ACC112 (cell line): ENCODE data around the gene FBXO2.
A peak's percentile ranks its signal among the peaks of the same experiment; 100 is the strongest.

ENCODE experiments used
- H2AFZ ChIP-seq: fragments of 200-600 bp; sonication (generic); one replicate; pipeline ENCODE4 v1.6.0; 2017; ENCODE audit warnings: antibody characterized with exemption, low read length; ENCODE audit not compliant: unreplicated experiment
- H3K27ac ChIP-seq: fragments of 200-600 bp; sonication (generic); 2 replicates; pipeline ENCODE4 v1.5.1; 2014; ENCODE audit warnings: low read depth, mild to moderate bottlenecking, antibody characterized with exemption, low read length, moderate library complexity
- H3K27me3 ChIP-seq: fragments of 200-600 bp; sonication (generic); 2 replicates; pipeline ENCODE4 v1.6.1; 2014; ENCODE audit warnings: mild to moderate bottlenecking, antibody characterized with exemption, low read length, moderate library complexity, mixed read lengths; ENCODE audit not compliant: insufficient read depth
- H3K36me3 ChIP-seq: fragments of 200-600 bp; sonication (generic); 2 replicates; pipeline ENCODE4 v1.6.1; 2016; ENCODE audit warnings: mild to moderate bottlenecking, antibody characterized with exemption, low read length, moderate library complexity, mixed read lengths; ENCODE audit not compliant: insufficient read depth
- H3K4me1 ChIP-seq: fragments of 200-600 bp; sonication (generic); one replicate; pipeline ENCODE4 v1.6.1; 2016; ENCODE audit warnings: low read length, mixed read lengths; ENCODE audit not compliant: insufficient read depth, unreplicated experiment, control insufficient read depth
- H3K4me3 ChIP-seq: fragments of 200-600 bp; sonication (generic); 2 replicates; pipeline ENCODE4 v1.5.1; 2014; ENCODE audit warnings: mild to moderate bottlenecking, low read depth, low read length
- H3K79me2 ChIP-seq: fragments of 200-600 bp; sonication (generic); one replicate; pipeline ENCODE4 v1.6.0; 2016; ENCODE audit warnings: low read length; ENCODE audit not compliant: control insufficient read depth, unreplicated experiment, insufficient read depth

Gene FBXO2, protein sequence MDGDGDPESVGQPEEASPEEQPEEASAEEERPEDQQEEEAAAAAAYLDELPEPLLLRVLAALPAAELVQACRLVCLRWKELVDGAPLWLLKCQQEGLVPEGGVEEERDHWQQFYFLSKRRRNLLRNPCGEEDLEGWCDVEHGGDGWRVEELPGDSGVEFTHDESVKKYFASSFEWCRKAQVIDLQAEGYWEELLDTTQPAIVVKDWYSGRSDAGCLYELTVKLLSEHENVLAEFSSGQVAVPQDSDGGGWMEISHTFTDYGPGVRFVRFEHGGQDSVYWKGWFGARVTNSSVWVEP

DNA sequence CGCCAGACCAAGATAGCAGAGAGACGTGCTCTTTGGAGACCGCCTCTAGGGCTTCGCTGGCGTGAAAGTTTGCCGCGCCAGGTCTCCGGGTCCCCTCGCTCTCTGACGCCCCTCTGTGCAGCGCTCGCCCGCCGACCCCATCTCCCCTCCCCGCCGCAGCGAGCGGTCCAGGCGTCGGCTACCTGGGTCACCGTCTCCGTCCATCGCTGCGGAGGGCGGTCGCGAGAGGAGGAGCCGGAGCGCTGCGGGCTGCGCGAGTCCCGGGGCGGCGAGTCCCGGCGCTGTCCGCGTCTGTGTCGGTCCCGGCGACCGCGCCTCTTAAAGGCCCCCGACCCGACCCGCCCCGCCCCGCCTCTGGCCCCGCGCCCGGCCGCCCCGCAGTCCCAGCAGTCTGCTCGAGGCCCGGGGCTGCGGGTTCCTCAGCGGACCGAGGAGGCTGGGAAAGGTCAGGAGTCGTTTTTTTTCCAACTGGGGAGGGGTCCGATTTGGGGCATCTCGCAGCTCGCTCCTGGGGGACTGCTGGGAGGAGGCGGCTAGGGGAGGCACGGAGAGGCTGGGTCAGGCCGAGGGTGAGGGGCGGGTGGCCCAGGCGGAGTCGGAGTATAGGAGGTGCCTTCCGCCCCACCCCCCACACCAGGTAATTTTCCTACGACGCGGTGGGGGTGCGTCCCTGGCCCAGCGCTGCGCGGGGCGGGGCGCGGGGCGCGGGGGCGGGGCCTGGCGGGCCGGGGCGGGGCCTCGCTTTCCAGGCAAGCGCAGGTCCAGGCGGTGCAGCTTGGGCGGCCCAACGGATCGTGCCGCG is at the start of gene FBXO2, which contains the start of gene FBXO44:
TSS of gene FBXO2 (minus strand) at position 293 of the 802 bp plus-strand sequence. CDS start at position 204, 89 bp downstream.
TSS of gene FBXO44 (plus strand) at position 741 of the 802 bp plus-strand sequence. CDS start 959 bp downstream, outside the sequence.
- Histone ChIP-seq H3K27me3 (peaks cover 4% of the 10 kb centered on the region; the same call in 1 of the 2 replicates), H3K4me1 (peaks cover 5% of the 10 kb centered on the region), H3K79me2 (no peaks in the 10 kb centered on the region), H2AFZ (peak within 1 kb of the TSS; percentile 36), H3K4me3 (peak within 1 kb of the TSS; percentile 81), H3K36me3 (no peaks in the 10 kb centered on the region), H3K27ac (no peak within 1 kb of the TSS)

DNA sequence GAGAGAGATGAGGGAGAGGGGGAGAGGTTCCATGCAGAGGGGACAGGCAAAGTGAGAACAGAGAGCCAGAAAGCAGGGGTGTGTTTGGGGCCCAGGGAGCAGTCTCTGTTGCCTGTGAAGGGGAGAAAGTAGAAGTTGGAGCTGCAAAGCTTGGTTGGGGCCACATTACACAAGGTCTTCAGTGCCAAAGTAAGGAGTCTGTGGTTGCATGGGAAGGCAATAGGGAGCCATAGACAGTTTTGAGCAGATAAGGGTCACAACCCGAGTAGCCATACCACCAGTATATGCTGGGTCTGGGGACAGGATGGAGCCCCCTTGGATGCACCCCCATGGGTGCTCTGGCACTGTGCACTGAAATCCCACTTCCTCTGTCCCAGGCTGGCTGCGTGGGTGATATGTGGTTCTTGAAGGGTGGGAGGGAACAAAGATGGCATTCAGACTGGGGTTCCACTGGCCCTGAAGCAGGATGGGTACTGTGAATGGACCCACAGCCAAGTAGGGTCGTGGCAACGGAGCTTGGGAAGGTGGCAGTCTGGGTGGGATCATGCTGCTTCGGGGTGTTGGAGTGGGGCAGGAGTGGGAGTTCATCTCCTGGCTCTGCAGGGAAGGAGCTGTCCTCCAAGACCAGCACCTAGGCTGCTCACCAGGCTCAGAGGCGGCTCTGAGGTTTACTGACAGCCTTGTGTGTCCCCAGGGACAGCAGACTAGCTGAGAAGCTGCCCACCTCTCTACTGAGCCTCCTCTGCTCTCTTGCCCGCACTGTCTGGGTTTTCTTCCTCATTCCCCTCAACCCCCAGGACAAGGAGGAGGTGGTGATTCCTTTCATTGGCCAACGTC is 49.3 kb upstream of the FBXO2 start:
- H3K4me1 ChIP-seq, result peaks cover 6% of the 10 kb centered on the region
- H2AFZ ChIP-seq, result no peak overlapping the region
- H3K27ac ChIP-seq, result no peak overlapping the region
- H3K4me3 ChIP-seq, result no peak overlapping the region
- no peaks in the 10 kb centered on the region for H3K36me3 ChIP-seq
- H3K79me2 ChIP-seq, result no peaks in the 10 kb centered on the region
- peaks cover 57% of the 10 kb centered on the region for H3K27me3 ChIP-seq

DNA sequence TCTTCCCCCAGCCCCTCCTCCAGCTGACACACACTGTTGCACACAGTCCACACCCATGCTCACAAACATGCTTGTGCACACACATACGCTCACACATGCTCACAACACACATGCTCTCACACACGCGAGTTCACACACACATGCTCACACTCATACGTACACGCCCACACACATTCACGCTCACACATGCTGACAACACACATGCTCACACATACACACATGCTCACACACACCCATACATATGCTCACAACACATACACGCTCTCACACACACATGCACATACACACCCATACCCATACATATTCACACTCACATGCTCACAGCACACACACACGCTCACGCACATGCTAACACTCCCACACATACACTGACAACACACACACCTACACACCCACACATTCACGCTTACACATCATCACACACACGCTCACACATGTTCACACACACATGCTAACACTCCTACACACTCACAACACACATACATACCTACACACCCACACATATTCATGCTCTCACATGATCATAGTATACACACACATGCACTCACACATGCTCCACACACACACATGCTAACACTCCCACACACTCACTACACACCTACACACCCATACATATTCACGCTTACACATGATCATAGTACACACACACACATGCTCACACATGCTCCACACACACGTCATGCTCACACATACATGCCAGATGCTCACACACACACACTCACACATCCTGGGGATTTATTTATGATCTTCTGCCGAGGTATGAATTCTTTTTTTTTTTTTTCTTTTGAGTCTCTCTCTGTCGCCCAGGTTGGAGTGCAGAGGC is 48.0 kb upstream of the FBXO2 start:
- Histone ChIP-seq H2AFZ (no peak overlapping the region), H3K4me3 (no peak overlapping the region), H3K27ac (no peak overlapping the region), H3K36me3 (no peaks in the 10 kb centered on the region), H3K4me1 (peaks cover 6% of the 10 kb centered on the region), H3K27me3 (peaks cover 58% of the 10 kb centered on the region), H3K79me2 (no peaks in the 10 kb centered on the region)

DNA sequence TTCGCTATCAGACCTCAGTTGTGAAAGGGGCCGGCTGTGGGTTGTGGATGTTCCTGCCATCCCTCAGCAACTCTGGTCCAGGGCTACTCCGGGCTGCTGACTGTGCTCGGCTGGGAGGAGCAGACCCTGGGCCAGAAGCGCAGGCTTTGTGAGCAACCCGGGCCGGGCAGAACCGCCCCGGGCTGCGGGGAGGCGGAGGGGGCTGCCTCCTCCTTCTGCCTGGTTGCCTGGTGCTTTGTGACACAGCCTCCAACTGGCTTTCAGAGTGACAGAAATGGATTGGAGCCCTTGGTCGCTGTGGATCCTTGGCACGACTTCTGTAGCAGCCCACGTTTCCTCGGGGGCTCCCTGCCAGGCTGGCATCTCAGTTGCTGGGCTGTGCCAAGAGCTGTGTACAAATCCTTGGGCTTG is 47.3 kb upstream of the FBXO2 start:
- H3K27me3 ChIP-seq, result peaks cover 58% of the 10 kb centered on the region
- no peaks in the 10 kb centered on the region for H3K79me2 ChIP-seq
- no peak overlapping the region for H2AFZ ChIP-seq
- H3K36me3 ChIP-seq, result no peaks in the 10 kb centered on the region
- no peak overlapping the region for H3K27ac ChIP-seq
- H3K4me1 ChIP-seq, result peaks cover 6% of the 10 kb centered on the region
- H3K4me3 ChIP-seq, result peak overlapping the region; percentile 39

DNA sequence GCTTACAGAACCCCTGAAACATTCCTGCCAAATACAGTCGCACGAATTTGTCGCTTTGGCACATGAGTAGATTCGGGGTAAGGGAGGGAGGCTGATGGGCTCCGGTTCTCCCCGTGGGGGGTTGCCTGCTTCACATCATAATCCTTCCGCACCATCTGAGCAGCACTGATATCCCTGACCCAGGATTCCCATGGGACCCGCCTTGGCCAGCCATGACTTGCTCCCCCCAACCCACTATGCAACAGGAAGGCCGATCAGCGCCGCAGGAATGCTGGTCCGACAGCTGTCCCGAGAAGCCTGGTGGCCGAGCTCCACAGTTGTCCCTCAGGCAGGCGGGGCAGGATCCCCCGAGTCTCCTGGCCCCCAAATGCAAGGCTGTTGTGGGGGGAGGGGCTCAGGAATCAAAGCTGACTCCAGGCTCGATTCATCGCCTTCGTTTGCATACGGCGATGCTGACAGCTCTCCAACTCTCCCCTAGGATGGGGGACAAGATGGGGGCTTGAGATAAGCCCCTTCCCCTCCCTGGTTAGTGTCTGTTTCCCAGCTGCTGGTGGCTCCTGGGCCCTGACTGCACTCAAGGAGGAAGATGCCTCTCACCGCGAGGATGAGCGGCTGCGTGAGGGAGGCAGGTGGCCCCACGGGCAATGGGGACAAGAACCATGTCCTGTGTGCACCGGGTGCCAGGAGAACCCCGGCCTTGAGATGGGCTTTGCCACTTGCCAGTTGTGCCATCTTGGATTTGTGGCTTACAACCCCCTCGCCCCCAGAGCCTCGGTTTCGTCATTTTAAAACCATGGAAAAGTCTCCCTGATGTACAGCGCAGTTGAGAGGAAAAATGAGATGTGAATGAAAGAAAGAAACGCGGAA is 46.6 kb upstream of the FBXO2 start:
- Histone ChIP-seq H3K27me3 (peaks cover 53% of the 10 kb centered on the region), H3K36me3 (no peaks in the 10 kb centered on the region), H3K79me2 (no peaks in the 10 kb centered on the region), H3K4me3 (peak overlapping the region; percentile 39), H3K27ac (no peak overlapping the region), H2AFZ (no peak overlapping the region), H3K4me1 (peaks cover 6% of the 10 kb centered on the region)

DNA sequence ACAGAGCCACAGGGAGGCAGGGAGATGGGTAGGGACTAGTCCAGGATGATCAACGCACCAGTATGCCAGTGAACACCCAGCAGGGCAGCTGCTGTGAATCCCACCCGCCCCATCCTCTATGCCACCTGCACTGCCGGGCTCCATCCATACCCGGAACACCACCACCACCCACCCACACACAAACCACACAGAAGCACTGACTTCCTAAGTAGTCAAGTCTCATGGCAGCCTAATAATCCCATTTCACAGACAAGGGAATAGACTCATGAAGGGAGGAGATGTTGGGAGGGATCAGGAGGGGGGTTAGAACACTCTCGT is 43.6 kb upstream of the FBXO2 start:
- Histone ChIP-seq H2AFZ (no peak overlapping the region), H3K27ac (no peak overlapping the region), H3K36me3 (no peaks in the 10 kb centered on the region), H3K4me3 (no peak overlapping the region), H3K4me1 (peaks cover 16% of the 10 kb centered on the region), H3K27me3 (peaks cover 30% of the 10 kb centered on the region), H3K79me2 (no peaks in the 10 kb centered on the region)

DNA sequence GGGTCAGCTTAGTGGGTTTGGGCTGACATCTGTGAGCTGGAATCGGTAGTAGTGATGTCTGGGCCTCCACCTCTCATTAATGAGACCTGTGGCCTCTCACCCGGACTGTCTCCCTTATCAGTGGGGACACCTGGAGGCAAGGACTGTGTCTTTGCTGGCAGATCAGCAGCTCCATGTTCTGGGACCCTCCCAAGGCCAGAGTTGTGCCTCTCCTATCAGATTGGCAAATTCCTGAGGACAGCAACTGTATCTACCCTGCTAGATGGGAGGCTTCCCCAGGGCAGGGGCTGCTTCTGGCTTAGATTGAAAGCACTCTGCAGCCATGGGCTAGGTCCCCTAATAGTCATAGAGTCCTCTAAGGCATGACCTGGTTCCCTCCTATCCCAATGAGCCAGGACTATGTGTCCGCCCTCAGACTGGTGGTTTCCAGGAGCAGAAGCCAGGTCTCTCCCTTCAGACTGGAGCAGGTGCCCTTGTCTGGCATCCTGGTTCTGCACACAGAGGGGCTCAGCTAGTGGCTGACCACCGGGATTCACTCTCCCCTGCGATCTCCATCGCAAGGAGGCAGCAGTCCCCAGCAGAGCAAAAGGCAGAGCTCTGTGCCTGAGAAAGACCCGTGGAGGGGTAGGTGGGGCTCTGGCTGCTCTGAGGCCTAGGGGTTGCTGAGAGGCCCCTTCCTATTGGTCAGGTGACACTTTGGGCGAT is 43.1 kb upstream of the FBXO2 start:
- Histone ChIP-seq H3K4me1 (peaks cover 21% of the 10 kb centered on the region), H3K27me3 (peaks cover 29% of the 10 kb centered on the region), H2AFZ (no peak overlapping the region), H3K36me3 (no peaks in the 10 kb centered on the region), H3K4me3 (no peak overlapping the region), H3K79me2 (no peaks in the 10 kb centered on the region), H3K27ac (no peak overlapping the region)

DNA sequence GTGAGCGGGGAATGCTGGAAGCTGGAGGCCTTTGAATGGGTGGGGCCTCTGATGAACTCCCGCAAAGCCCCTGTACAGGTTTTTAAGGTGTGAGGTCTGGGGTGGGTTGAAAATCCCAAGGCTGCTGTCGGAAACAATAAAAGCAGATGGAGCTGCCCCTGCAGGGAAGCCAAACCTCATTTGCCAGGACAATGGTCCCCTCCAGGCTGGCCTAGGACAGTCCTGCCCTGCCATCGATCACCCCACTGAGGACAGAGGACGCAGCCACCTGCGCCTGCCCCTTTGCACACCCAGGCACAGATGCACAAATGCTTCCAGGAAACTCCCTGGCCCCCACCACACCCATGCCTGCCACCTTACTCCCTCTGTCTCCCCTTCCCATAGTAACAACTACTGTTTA is 41.6 kb upstream of the FBXO2 start:
- H3K4me1 ChIP-seq, result peaks cover 19% of the 10 kb centered on the region
- H3K4me3 ChIP-seq, result no peak overlapping the region
- no peak overlapping the region for H3K27ac ChIP-seq
- H3K79me2 ChIP-seq, result no peaks in the 10 kb centered on the region
- peaks cover 30% of the 10 kb centered on the region for H3K27me3 ChIP-seq
- no peaks in the 10 kb centered on the region for H3K36me3 ChIP-seq
- no peak overlapping the region for H2AFZ ChIP-seq

DNA sequence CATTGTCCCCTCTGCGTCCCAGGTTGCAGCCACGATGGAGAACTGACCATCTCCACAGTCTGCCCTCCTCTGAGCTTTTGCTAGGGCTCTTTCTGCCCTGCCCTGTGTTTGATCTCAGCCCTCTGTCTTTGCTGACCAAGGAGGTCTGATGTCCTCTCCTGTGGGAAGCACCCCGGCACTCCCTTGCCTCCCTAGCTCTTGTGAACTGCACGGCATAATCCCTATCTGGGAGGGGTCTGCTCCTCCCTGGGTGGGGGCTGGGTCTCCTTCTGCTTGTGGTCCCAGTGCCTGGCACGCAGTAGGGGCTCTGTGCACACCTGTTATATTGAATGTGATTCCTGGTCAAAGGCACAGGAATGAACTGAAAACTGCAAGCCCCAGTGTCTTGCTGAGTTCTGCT is 39.7 kb upstream of the FBXO2 start:
- Histone ChIP-seq H3K4me1 (peaks cover 15% of the 10 kb centered on the region), H3K79me2 (no peaks in the 10 kb centered on the region), H2AFZ (no peak overlapping the region), H3K27me3 (peaks cover 39% of the 10 kb centered on the region), H3K4me3 (no peak overlapping the region), H3K36me3 (no peaks in the 10 kb centered on the region), H3K27ac (no peak overlapping the region)
